Measurements from ENCODE around the gene PTRH2.

Gene PTRH2

GRCh38 chr17:59684967-59685366 lies 22.3 kb downstream of the PTRH2 start:
- H3K9me2 ChIP-seq (replicated peaks; ENCODE audit: insufficient read depth, low read length), result no peaks in the 10 kb centered on the region
- no peak overlapping the region for H3K4me2 ChIP-seq (ENCODE audit: low read depth, low read length)
- no peak for DNase-seq
- no peak overlapping the region for H3K27ac ChIP-seq (ENCODE audit: low read length)
- H3K36me3 ChIP-seq (replicated peaks; ENCODE audit: insufficient read depth, low read length), result peaks cover 49% of the 10 kb centered on the region
- no peak overlapping the region for H3K4me3 ChIP-seq (ENCODE audit: low read length)
- TF ChIP-seq CTCF (IDR thresholded peaks at IDR 0.05; ENCODE audit: low read length), result no peak
- TF ChIP-seq EZH2phosphoT487 (IDR thresholded peaks at IDR 0.05; ENCODE audit: low read length), result no peak
- no peak for TF ChIP-seq EZH2 (optimal IDR thresholded peaks at IDR 0.05; ENCODE audit: low read depth, low read length)
- H4K20me1 ChIP-seq (ENCODE audit: insufficient read depth, low read length), result 0 out of 2 replicates have a peak, but pooled peaks cover 7% of the 10 kb centered on the region
- no peak overlapping the region for H3K9ac ChIP-seq (ENCODE audit: low read length)
- H3K4me1 ChIP-seq (ENCODE audit: low read length), result no peaks in the 10 kb centered on the region
- H3K27me3 ChIP-seq (replicated peaks; ENCODE audit: insufficient read depth, low read length), result no peaks in the 10 kb centered on the region
- H3F3A ChIP-seq (ENCODE audit: insufficient read depth, low read length), result no peaks in the 10 kb centered on the region; the same call in 1 of the 2 replicates
- H3K79me2 ChIP-seq (ENCODE audit: low read length), result peaks cover 61% of the 10 kb centered on the region
- H2AFZ ChIP-seq (ENCODE audit: low read length), result no peak overlapping the region
- H3K9me3 ChIP-seq (replicated peaks; ENCODE audit: insufficient read depth, low read length), result no peaks in the 10 kb centered on the region

- H3K9ac ChIP-seq (ENCODE audit: low read length), result no peak overlapping the region
- no peak overlapping the region for H3K4me3 ChIP-seq (ENCODE audit: low read length)
- H3K9me2 ChIP-seq (replicated peaks; ENCODE audit: insufficient read depth, low read length), result no peaks in the 10 kb centered on the region
- H4K20me1 ChIP-seq (ENCODE audit: insufficient read depth, low read length), result 0 out of 2 replicates have a peak, but pooled peaks cover 7% of the 10 kb centered on the region
- no peak for DNase-seq
- no peak overlapping the region for H2AFZ ChIP-seq (ENCODE audit: low read length)
- H3K79me2 ChIP-seq (ENCODE audit: low read length), result peaks cover 45% of the 10 kb centered on the region
- no peaks in the 10 kb centered on the region; the same call in 1 of the 2 replicates for H3F3A ChIP-seq (ENCODE audit: insufficient read depth, low read length)
- H3K27ac ChIP-seq (ENCODE audit: low read length), result no peak overlapping the region
- H3K9me3 ChIP-seq (replicated peaks; ENCODE audit: insufficient read depth, low read length), result no peaks in the 10 kb centered on the region
- TF ChIP-seq CTCF (IDR thresholded peaks at IDR 0.05; ENCODE audit: low read length), result no peak
- no peaks in the 10 kb centered on the region for H3K27me3 ChIP-seq (replicated peaks; ENCODE audit: insufficient read depth, low read length)
- H3K4me1 ChIP-seq (ENCODE audit: low read length), result no peaks in the 10 kb centered on the region
- H3K36me3 ChIP-seq (replicated peaks; ENCODE audit: insufficient read depth, low read length), result peaks cover 50% of the 10 kb centered on the region
- no peak overlapping the region for H3K4me2 ChIP-seq (ENCODE audit: low read depth, low read length)
Measured at GRCh38 chr17:59683283-59683682, 23.9 kb downstream of the PTRH2 start.

- H3K79me2 ChIP-seq (ENCODE audit: low read length), result peaks cover 35% of the 10 kb centered on the region
- no peak overlapping the region for H3K4me3 ChIP-seq (ENCODE audit: low read length)
- no peak for DNase-seq
Measured at GRCh38 chr17:59680314-59680713, 26.9 kb downstream of the PTRH2 start.

More at GRCh38 chr17:59680314-59680713, 26.9 kb downstream of the PTRH2 start:
- Histone ChIP-seq H3K9me3 (replicated peaks; ENCODE audit: insufficient read depth, low read length) (no peaks in the 10 kb centered on the region), H3F3A (ENCODE audit: insufficient read depth, low read length) (no peaks in the 10 kb centered on the region), H4K20me1 (ENCODE audit: insufficient read depth, low read length) (no peaks in the 10 kb centered on the region), H3K4me2 (ENCODE audit: low read depth, low read length) (no peak overlapping the region), H2AFZ (ENCODE audit: low read length) (no peak overlapping the region), H3K4me1 (ENCODE audit: low read length) (no peaks in the 10 kb centered on the region), H3K36me3 (replicated peaks; ENCODE audit: insufficient read depth, low read length) (peaks cover 48% of the 10 kb centered on the region), H3K9ac (ENCODE audit: low read length) (no peak overlapping the region), H3K27me3 (replicated peaks; ENCODE audit: insufficient read depth, low read length) (no peaks in the 10 kb centered on the region), H3K27ac (ENCODE audit: low read length) (no peak overlapping the region), H3K9me2 (replicated peaks; ENCODE audit: insufficient read depth, low read length) (no peaks in the 10 kb centered on the region)
- TF ChIP-seq CTCF (IDR thresholded peaks at IDR 0.05; ENCODE audit: low read length) (no peak), EZH2 (optimal IDR thresholded peaks at IDR 0.05; ENCODE audit: low read depth, low read length) (no peak), EZH2phosphoT487 (IDR thresholded peaks at IDR 0.05; ENCODE audit: low read length) (no peak)
